Common myeloid progenitor, CD34-positive (primary cell): ENCODE measurements around the gene CTAGE1.
"Not testable (repeated sequence)": the region's sequence is repeated elsewhere in the genome, so short reads cannot be mapped to it uniquely, and the experiment has no call there.

Source experiments
- CTCF ChIA-PET: fragments of 350-600 bp; sonication (Branson Sonifier 250); formaldehyde crosslinking; loops from one replicate; lab custom pipeline; 2021; ENCODE audit warnings: antibody characterized with exemption; lab: Charles Lee
- POLR2A ChIA-PET: fragments of 350-600 bp; sonication (Branson Sonifier 250); formaldehyde crosslinking; loops from one replicate; lab custom pipeline; 2021; ENCODE audit warnings: antibody characterized with exemption; lab: Charles Lee
- DNase-seq, 3 donors: peaks; one replicate each; pipeline versions ENCODE4 v3.0.0 to v3.0.0-alpha.2; 2013
- H3K27ac ChIP-seq, 2 experiments: 1 replicate in 1 of 2; 2 replicates in 1 of 2; pipeline ENCODE4 v1.7.0; 2013; ENCODE audit warnings: inconsistent platforms in 2 of 2, low read length in 2 of 2, mild to moderate bottlenecking in 2 of 2, low read depth in 1 of 2, moderate library complexity in 1 of 2; ENCODE audit not compliant: severe bottlenecking in 2 of 2, insufficient read depth in 1 of 2, poor library complexity in 1 of 2
- H3K27me3 ChIP-seq, 5 experiments: replicated peaks in 2 of 5; 1 replicate in 3 of 5; 2 replicates in 2 of 5; pipeline versions ENCODE4 v1.6.1 to v1.7.0; 2013; ENCODE audit warnings: low read length in 4 of 5, mild to moderate bottlenecking in 2 of 5, moderate library complexity in 2 of 5, inconsistent platforms in 1 of 5; ENCODE audit not compliant: insufficient read depth in 5 of 5, control insufficient read depth in 4 of 5
- H3K36me3 ChIP-seq, 4 experiments: 1 replicate in 2 of 4; 2 replicates in 2 of 4; pipeline versions ENCODE4 v1.6.1 to v1.7.0; 2013; ENCODE audit warnings: low read length in 3 of 4, control low read depth in 1 of 4, mild to moderate bottlenecking in 1 of 4; ENCODE audit not compliant: control insufficient read depth in 4 of 4, insufficient read depth in 4 of 4
- H3K4me1 ChIP-seq, 4 experiments: 1 replicate in 3 of 4; 2 replicates in 1 of 4; pipeline versions ENCODE4 v1.6.1 to v1.7.1; 2013; ENCODE audit warnings: low read length in 3 of 4, mild to moderate bottlenecking in 3 of 4, control low read depth in 1 of 4, inconsistent platforms in 1 of 4, moderate library complexity in 1 of 4; ENCODE audit not compliant: control insufficient read depth in 4 of 4, insufficient read depth in 4 of 4; ENCODE audit errors: control extremely low read depth in 1 of 4
- H3K4me3 ChIP-seq, 7 experiments: 1 replicate in 4 of 7; 2 replicates in 3 of 7; pipeline versions ENCODE4 v1.5.1 to v1.7.0; 2013; ENCODE audit warnings: mild to moderate bottlenecking in 7 of 7, low read length in 6 of 7, moderate library complexity in 6 of 7, inconsistent platforms in 2 of 7, low read depth in 2 of 7, control low read depth in 1 of 7; ENCODE audit not compliant: insufficient read depth in 4 of 7, control insufficient read depth in 1 of 7; ENCODE audit errors: extremely low read depth in 1 of 7
- H3K9me3 ChIP-seq, 5 experiments: 1 replicate in 4 of 5; 2 replicates in 1 of 5; pipeline versions ENCODE4 v1.6.1 to v1.7.1; 2013; ENCODE audit warnings: low read length in 4 of 5, mild to moderate bottlenecking in 2 of 5, inconsistent platforms in 1 of 5, low read depth in 1 of 5, moderate library complexity in 1 of 5; ENCODE audit not compliant: control insufficient read depth in 4 of 5, insufficient read depth in 2 of 5; ENCODE audit errors: control extremely low read depth in 1 of 5
- WGBS: methylation state at CpG from one replicate; pipeline ENCODE4 v1.1.5; 2013; ENCODE audit not compliant: insufficient coverage; 5-methylcytosine and 5-hydroxymethylcytosine counted together

CTAGE1 gene

DNA sequence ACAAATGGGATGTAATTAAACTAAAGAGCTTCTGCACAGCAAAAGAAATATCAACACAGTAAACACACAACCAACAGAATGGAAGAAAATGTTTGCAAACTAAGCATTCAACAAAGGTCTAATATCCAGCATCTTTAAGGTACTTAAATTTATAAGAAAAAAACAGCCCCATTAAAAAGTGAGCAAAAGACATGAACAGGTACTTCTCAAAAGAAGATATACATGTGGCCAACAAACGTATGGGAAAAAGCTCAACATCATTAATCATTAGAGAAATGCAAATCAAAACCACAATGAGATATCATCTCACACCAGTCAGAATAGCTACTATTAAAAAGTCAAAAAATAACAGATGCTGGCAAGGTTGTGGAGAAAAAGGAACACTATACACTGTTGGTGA lies 32.6 kb upstream of the CTAGE1 start:
- CTCF ChIA-PET, H3K36me3 ChIP-seq, POLR2A ChIA-PET, H3K27me3 ChIP-seq, H3K4me1 ChIP-seq, H3K27ac ChIP-seq, H3K9me3 ChIP-seq, H3K4me3 ChIP-seq, DNase-seq: not testable (repeated sequence)
- no CpG with 5 or more reads among the region's 1 CpG for WGBS

DNA sequence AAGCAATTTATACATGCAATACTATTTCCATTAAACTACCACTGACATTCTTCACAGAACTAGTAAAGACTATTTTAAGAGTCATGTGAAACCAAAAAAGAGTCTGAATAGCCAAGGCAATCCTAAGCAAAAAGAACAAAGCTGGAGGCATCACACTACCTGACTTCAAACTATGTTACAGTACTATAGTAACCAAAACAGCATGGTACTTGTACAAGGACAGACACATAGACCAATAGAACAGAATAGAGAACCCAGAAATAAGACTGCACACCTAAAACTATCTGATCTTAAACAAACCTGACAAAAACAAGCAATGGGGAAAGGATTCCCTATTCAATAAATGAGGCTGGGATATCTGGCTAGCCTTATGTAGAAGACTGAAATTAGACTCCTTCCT lies 32.0 kb upstream of the CTAGE1 start:
- H3K36me3 ChIP-seq, H3K27me3 ChIP-seq, H3K4me3 ChIP-seq, H3K27ac ChIP-seq, POLR2A ChIA-PET, DNase-seq, H3K4me1 ChIP-seq, CTCF ChIA-PET, H3K9me3 ChIP-seq: not testable (repeated sequence)

DNA sequence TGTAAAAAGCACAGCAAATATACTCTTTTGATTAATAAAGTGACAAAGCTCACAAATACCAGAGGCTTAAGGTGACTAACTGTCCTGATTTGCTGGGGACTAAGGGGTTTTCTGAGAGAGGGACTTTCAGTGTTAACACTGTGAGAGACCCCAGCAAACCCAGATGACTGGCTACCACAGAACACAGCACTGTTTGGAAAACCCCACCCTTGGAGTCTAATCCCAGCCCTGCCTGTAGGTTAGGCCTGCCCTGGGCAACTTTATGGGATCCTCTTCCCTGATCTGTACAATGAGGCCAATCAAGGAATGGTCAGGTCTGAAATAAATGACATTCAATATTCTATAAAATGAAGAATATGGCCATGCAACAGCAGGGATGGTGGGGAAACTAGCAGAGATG lies 30.5 kb upstream of the CTAGE1 start:
- ChIA-PET CTCF (no interaction called here), POLR2A (no interaction called here)
- no peak for DNase-seq

DNA sequence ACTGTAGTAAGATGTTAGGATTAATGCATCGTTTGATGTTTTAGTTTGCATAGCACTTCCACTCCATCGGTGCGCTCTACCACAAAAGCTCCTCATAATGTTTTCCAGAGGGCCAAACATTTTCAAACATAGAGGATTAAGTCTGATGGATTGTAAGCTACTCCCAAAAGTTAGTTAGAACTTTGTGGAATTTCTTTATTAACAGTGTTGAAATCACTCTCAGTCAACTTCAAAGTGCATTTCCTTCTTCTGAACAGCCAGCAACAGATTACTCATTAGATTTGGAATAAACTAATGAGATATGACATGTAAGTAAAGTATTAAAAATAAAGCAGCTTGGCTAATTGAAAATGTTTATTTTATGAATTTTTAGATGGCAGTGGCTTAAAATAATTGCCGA lies 30.1 kb upstream of the CTAGE1 start:
- DNase-seq = no peak
- Histone ChIP-seq H3K36me3 (no peaks in the 10 kb centered on the region), H3K4me3 (no peak overlapping the region), H3K27me3 (no peaks in the 10 kb centered on the region), H3K4me1 (peaks cover 0 to 5% (median 0%) of the 10 kb centered on the region in 4 experiments), H3K9me3 (peaks cover 0 to 4% (median 0%) of the 10 kb centered on the region in 5 experiments), H3K27ac (no peak overlapping the region)
- POLR2A ChIA-PET = no interaction called here
- CTCF ChIA-PET = no interaction called here
- no CpG with 5 or more reads among the region's 4 CpGs for WGBS

More for the DNA sequence above, 30.5 kb upstream of the CTAGE1 start:
- no peaks in the 10 kb centered on the region for H3K36me3 ChIP-seq
- H3K27me3 ChIP-seq = no peaks in the 10 kb centered on the region
- H3K27ac ChIP-seq = no peak overlapping the region
- H3K4me3 ChIP-seq = no peak overlapping the region
- peaks cover 0 to 4% (median 0%) of the 10 kb centered on the region in 5 experiments for H3K9me3 ChIP-seq
- H3K4me1 ChIP-seq = peaks cover 0 to 5% (median 0%) of the 10 kb centered on the region in 4 experiments

DNA sequence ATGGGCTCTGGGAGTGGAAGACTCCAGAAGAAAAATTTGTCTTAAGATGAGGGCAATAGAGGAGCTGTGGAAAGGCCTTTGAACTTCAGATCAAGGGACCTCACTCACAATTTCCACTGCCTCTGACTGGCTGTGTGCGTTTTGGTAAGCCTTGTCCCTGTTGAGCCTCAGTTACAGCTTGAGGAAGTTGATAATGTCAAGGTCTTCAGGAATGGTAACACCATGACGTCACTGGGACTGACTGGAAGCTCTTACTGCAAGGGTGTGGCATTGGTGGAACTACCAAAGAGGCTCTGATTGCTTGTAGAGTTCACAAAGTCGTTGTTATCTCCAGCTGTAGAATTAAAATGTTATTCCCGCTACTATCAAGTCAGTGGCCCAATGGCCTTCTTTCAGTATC lies 29.2 kb upstream of the CTAGE1 start:
- H3K9me3 ChIP-seq = peaks cover 0 to 4% (median 0%) of the 10 kb centered on the region in 5 experiments
- no peaks in the 10 kb centered on the region for H3K27me3 ChIP-seq
- DNase-seq = no peak
- H3K4me3 ChIP-seq = no peak overlapping the region
- no peaks in the 10 kb centered on the region for H3K36me3 ChIP-seq
- H3K4me1 ChIP-seq = no peaks in the 10 kb centered on the region
- ChIA-PET CTCF (no interaction called here), POLR2A (no interaction called here)
- H3K27ac ChIP-seq = no peak overlapping the region
- 64% methylated on average over 3 of the region's 4 CpGs for WGBS

DNA sequence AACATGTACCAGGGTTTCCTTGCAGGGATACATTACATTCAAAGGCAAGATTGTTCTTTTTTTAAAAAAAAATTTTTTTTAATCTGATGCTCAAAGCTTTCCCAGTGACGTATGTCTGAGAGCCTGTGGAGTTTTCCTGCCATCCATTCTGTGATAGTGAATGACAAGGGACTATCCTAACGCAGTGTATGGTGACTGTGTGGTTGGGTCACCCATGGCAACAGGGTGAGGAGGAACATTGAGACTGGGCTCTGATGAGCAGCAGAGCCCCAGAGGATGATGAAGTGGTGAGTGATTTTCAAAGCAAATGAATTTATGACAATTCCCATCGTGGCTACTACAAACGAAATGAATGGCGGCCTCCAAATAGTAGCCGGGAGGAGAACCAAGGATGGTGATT lies 28.6 kb upstream of the CTAGE1 start:
- Histone ChIP-seq H3K9me3 (peaks cover 0 to 4% (median 0%) of the 10 kb centered on the region in 5 experiments), H3K27ac (no peak overlapping the region), H3K27me3 (no peaks in the 10 kb centered on the region), H3K36me3 (no peaks in the 10 kb centered on the region), H3K4me1 (no peaks in the 10 kb centered on the region), H3K4me3 (no peak overlapping the region)
- CTCF ChIA-PET = no interaction called here
- DNase-seq = no peak
- POLR2A ChIA-PET = no interaction called here
- 94% methylated on average over 6 of the region's 6 CpGs for WGBS

DNA sequence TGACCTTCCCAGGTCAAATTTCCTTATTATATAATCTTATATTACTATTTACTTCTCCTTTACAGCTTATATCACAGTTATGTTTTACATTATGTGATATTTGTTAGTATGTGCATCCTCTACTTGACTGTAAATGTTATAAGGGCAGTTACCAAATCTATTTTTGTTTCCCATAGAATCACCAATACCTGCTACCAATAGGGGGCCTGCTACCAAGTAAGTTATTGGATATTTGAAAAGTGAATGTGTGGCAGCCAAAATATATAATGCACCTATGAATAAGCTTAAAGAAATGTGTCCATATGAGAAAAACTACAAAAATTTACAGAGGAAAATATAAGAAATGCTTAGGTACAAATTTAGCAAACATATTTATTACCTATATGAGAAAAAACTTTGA lies 23.9 kb upstream of the CTAGE1 start:
- Histone ChIP-seq H3K27me3 (no peaks in the 10 kb centered on the region), H3K4me1 (no peaks in the 10 kb centered on the region), H3K36me3 (no peaks in the 10 kb centered on the region), H3K9me3 (peaks cover 0 to 2% (median 0%) of the 10 kb centered on the region in 5 experiments), H3K27ac (no peak overlapping the region), H3K4me3 (no peak overlapping the region)
- ChIA-PET CTCF (no interaction called here), POLR2A (no interaction called here)
- DNase-seq = no peak
